ENCODE results near the gene OPN1MW2. TPM values are rescaled to one million over a fixed set of nuclear protein-coding genes. Genes with fewer than 3 reads are reported as not detected.
"Not testable (repeated sequence)": the region's sequence is repeated elsewhere in the genome, so short reads cannot be mapped to it uniquely, and the experiment has no call there.

The OPN1MW2 gene
- total RNA-seq, 1 experiment from 2014 or later = not detected

DNA sequence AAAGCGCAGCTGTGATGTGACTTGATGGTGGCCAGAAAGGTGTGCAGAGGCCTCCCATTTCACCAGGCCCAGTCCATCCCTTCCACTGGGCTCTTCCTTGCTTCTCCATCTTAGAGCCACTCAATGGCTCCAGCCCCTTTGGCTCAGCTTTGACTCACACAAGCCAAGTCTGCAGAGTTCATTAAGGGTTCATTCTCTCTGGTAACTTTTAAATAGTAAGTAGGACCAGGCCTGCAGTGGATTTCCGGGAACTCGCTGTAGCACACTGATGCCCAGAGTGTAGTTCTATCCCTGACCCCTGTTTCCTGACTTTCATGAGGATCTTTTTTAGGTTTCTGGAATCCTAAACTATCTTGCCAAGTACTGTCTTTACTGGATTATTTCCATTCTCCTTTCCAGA, 11.9 kb downstream of the OPN1MW2 start:
- H3K27ac Mint-ChIP-seq; DNase-seq (ENCODE audit: low spot score); H3K9me3 Mint-ChIP-seq; H3K4me1 Mint-ChIP-seq; H3K36me3 Mint-ChIP-seq; ATAC-seq; H3K27me3 Mint-ChIP-seq (ENCODE audit: low read depth); H3K4me3 Mint-ChIP-seq; POLR2A ChIA-PET; CTCF ChIA-PET: not testable (repeated sequence)

DNA sequence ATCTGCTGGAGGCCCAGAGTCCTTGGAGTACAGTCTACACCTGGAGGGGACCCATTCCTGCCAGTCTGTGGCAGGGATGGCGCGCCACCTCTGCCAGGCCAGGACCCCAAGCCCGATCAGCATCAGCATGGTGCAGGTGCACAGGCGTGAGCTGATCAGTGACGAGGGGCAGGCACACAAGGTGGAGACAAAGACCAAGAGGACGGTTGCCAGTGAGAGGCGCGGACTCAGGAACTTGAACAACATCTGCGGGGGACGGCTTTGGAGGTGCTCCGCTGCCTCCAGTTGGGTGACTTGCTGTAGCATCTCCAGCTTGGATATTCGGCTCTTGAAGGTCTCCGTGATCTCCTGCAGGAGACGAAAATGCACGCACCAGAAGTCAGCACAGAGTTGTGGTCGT, 14.1 kb downstream of the OPN1MW2 start:
- H3K27ac Mint-ChIP-seq; H3K36me3 Mint-ChIP-seq; H3K4me1 Mint-ChIP-seq; H3K9me3 Mint-ChIP-seq; POLR2A ChIA-PET; ATAC-seq; DNase-seq (ENCODE audit: low spot score); H3K4me3 Mint-ChIP-seq; H3K27me3 Mint-ChIP-seq (ENCODE audit: low read depth); CTCF ChIA-PET: not testable (repeated sequence)

GRCh38 chrX:154238939-154239559, 19.5 kb downstream of the OPN1MW2 start:
- H3K4me1 Mint-ChIP-seq; ATAC-seq; H3K9me3 Mint-ChIP-seq; POLR2A ChIA-PET; H3K27me3 Mint-ChIP-seq (ENCODE audit: low read depth); H3K4me3 Mint-ChIP-seq; H3K36me3 Mint-ChIP-seq; DNase-seq (ENCODE audit: low spot score); H3K27ac Mint-ChIP-seq: not testable (repeated sequence)
- CTCF ChIA-PET = interaction anchor here (1.3 kb wide), 1 partner anchor 135 kb away, joined by 3 read pairs; no protein-coding TSS in a partner anchor

- DNase-seq (ENCODE audit: low spot score); ATAC-seq; H3K27ac Mint-ChIP-seq; POLR2A ChIA-PET; H3K4me3 Mint-ChIP-seq; H3K4me1 Mint-ChIP-seq; H3K27me3 Mint-ChIP-seq (ENCODE audit: low read depth); H3K36me3 Mint-ChIP-seq; H3K9me3 Mint-ChIP-seq: not testable (repeated sequence)
- CTCF ChIA-PET = interaction anchor here (1.2 to 1.3 kb wide), 2 partner anchors 68 to 134 kb away, joined by 3 to 7 read pairs; no protein-coding TSS in a partner anchor
These were observed 20.5 kb downstream of the OPN1MW2 start for GRCh38 chrX:154239982-154240503.

GRCh38 chrX:154247377-154248045, 28.0 kb downstream of the OPN1MW2 start:
- CTCF ChIA-PET; H3K27me3 Mint-ChIP-seq (ENCODE audit: low read depth); H3K4me3 Mint-ChIP-seq; POLR2A ChIA-PET; H3K9me3 Mint-ChIP-seq; DNase-seq (ENCODE audit: low spot score); H3K27ac Mint-ChIP-seq; H3K36me3 Mint-ChIP-seq; H3K4me1 Mint-ChIP-seq: not testable (repeated sequence)
- ATAC-seq = peak; percentile 41

GRCh38 chrX:154248076-154248475, 28.5 kb downstream of the OPN1MW2 start:
- CTCF ChIA-PET; POLR2A ChIA-PET; ATAC-seq; DNase-seq (ENCODE audit: low spot score); H3K9me3 Mint-ChIP-seq; H3K4me1 Mint-ChIP-seq; H3K27ac Mint-ChIP-seq; H3K4me3 Mint-ChIP-seq; H3K36me3 Mint-ChIP-seq; H3K27me3 Mint-ChIP-seq (ENCODE audit: low read depth): not testable (repeated sequence)

DNA sequence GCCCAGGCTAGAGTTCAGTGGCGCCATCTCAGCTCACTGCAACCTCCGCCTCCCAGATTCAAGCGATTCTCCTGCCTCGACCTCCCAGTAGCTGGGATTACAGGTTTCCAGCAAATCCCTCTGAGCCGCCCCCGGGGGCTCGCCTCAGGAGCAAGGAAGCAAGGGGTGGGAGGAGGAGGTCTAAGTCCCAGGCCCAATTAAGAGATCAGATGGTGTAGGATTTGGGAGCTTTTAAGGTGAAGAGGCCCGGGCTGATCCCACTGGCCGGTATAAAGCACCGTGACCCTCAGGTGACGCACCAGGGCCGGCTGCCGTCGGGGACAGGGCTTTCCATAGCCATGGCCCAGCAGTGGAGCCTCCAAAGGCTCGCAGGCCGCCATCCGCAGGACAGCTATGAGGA, 37.7 kb downstream of the OPN1MW2 start, which contains the start of gene OPN1MW3:
TSS of gene OPN1MW3 (plus strand) at position 301 of the 400 bp plus-strand sequence. CDS start at position 339, 38 bp downstream.
- H3K36me3 Mint-ChIP-seq; H3K9me3 Mint-ChIP-seq; H3K27ac Mint-ChIP-seq; H3K4me1 Mint-ChIP-seq; POLR2A ChIA-PET; H3K27me3 Mint-ChIP-seq (ENCODE audit: low read depth); CTCF ChIA-PET; DNase-seq (ENCODE audit: low spot score); ATAC-seq; H3K4me3 Mint-ChIP-seq: not testable (repeated sequence)

- H3K9me3 Mint-ChIP-seq; H3K4me1 Mint-ChIP-seq; H3K36me3 Mint-ChIP-seq; H3K27me3 Mint-ChIP-seq (ENCODE audit: low read depth); CTCF ChIA-PET; H3K4me3 Mint-ChIP-seq; H3K27ac Mint-ChIP-seq; ATAC-seq; POLR2A ChIA-PET; DNase-seq (ENCODE audit: low spot score): not testable (repeated sequence)
These were observed 39.2 kb downstream of the OPN1MW2 start for GRCh38 chrX:154258711-154259110.

DNA sequence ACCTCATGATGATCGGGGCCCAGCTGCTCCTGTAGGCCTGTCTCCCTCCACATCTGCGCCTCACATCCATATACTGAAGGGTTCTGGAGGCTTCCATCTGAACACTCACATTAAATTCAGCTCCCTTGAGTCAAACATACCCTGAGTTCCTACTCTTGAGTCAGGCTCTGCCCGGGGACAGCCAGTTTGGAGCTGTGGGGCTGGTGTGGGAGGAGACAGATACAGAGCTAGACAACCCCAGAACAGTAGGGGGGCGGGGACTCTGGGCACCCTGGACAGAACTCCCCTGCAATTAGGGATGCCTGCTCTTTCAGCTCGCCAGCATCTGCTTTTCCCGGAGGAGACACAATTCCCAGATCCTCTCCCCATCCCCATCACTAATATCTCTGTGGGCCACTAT, 43.5 kb downstream of the OPN1MW2 start:
- DNase-seq (ENCODE audit: low spot score); POLR2A ChIA-PET; H3K27ac Mint-ChIP-seq; H3K36me3 Mint-ChIP-seq; ATAC-seq; H3K9me3 Mint-ChIP-seq; H3K4me3 Mint-ChIP-seq; H3K4me1 Mint-ChIP-seq; CTCF ChIA-PET; H3K27me3 Mint-ChIP-seq (ENCODE audit: low read depth): not testable (repeated sequence)

GRCh38 chrX:154269245-154269644, 49.7 kb downstream of the OPN1MW2 start:
- H3K4me1 Mint-ChIP-seq; H3K9me3 Mint-ChIP-seq; H3K36me3 Mint-ChIP-seq; DNase-seq (ENCODE audit: low spot score); H3K27ac Mint-ChIP-seq; H3K27me3 Mint-ChIP-seq (ENCODE audit: low read depth); ATAC-seq; CTCF ChIA-PET; H3K4me3 Mint-ChIP-seq; POLR2A ChIA-PET: not testable (repeated sequence)
